GM18508 (cell line): ENCODE results near the gene ATP5PO.

Experiments
- ATAC-seq: cut with Tn5 transposase; IDR thresholded peaks from one replicate; pipeline ENCODE4 v1.9.1; 2021; ENCODE audit warnings: moderate number of reproducible peaks; ENCODE audit not compliant: insufficient read depth, unreplicated experiment

ATP5PO gene

DNA sequence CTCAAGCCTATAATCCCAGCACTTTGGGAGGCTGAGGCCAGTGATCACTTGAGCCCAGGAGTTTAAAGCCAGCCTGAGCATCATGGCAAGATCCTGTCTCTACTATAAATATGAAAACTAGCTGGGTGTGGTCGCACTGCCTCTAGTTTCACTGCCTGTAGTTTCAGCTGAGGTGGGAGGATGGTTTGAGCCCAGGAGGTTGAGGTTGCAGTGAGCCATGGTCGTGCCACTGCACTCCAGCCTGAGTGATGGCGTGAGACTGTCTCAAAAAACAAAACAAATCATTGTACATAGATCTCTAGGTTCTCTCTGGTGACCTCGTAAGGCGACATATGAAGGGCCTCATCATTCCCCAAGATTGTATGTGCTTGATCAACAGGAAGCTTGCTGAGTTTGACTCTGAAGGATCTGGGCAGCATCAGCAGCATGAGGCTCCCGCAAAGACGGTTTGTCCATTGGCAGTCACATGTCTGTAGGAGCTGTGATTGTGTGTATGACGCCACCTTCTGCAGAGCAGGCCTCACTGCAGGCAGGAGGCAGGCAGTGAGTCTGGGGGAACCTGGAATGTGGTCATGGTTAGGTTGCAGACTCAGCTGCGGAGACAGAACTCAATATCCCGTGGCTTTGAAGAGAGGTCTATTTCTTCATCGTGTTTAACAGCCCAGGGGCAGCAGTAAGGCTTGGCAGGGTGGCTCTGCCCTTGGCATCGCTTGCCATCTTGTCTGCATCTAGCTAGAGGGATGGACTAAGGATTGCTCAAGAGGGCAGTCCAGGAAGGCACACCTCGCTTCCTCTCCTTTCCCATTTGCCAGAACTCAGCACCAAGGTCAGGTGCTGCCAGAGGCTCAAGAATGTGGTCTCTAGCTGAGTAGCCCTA, 14.0 kb downstream of the ATP5PO start:
- ATAC-seq = no peak

- ATAC-seq = no peak
These were observed 16.4 kb downstream of the ATP5PO start for GRCh38 chr21:33899199-33899598.

GRCh38 chr21:33898586-33898985, 17.0 kb downstream of the ATP5PO start:
- ATAC-seq = no peak

DNA sequence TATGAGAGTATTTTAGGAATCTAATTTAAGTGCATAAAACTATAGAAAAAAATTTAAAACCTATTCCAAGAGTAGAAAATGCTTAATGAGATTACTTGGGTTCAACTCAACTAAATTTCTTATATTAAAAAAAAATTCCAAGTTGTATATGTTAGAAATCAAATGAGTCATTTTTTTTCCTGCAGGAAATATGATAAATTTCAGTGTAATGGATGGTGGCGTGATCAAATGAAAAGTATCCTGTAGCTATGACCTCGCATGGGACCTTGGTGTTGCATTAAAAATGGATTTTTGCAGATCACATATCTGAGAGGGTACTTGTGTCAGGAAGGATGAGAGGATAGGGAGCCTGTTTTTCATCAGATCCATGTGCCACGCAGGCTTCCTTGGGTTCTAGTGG, 17.9 kb downstream of the ATP5PO start:
- no peak for ATAC-seq

DNA sequence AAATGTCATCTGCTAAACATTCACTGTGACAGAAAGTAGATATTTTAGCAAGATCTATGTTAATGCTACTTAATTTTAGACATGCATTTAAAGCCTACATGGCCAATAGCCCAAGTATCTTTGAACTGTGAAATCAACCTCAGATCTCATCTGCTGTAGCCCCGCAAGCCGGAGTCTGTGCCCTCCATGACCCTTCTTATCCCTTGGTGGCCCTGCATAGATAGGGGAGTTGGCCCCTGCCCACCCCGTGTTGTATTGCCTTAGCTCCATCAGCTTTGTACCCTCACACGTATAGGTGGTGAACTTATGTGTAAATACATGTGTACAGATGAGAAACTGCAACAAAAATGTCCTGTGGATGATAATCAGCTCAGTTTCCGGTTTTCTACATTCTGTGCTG, 18.5 kb downstream of the ATP5PO start:
- no peak for ATAC-seq

DNA sequence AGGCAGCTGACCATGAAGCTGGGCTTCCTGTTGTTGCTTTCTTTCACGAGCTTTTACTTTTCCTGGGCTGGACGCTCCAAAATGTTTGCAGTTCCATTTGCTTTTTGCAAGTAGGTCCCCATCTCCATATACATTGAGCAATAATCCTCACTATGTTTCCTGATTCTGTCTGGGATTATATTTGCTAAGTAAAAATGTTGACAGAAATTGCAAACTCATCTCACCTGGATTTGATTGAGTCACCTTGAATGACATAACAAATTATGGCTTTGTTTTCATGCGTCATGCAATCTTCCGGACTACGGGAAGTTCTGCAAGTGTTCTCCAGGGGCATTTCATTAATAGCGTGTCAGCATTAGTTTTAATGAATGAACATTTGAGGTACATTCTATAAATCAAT, 18.9 kb downstream of the ATP5PO start:
- no peak for ATAC-seq

DNA sequence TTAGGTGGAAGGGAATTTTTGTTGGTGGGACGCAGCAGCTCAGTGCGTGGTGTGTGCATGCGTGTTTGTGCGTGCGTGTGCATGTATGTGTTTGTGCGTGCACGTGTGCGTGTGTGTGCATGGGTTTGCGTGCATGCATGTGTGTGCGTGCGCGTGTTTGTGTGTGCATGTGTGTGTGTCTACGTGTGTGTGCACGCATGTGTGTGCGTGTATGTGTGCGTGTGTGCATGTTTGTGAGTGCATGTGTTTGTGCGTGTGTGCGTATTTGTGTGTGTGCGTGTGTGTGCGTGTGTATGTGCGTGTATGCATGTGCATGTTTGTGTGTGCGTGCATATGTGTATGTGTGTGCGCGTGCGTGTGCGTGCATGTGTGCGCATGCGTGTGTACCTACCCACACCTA, 20.2 kb downstream of the ATP5PO start:
- no peak for ATAC-seq

DNA sequence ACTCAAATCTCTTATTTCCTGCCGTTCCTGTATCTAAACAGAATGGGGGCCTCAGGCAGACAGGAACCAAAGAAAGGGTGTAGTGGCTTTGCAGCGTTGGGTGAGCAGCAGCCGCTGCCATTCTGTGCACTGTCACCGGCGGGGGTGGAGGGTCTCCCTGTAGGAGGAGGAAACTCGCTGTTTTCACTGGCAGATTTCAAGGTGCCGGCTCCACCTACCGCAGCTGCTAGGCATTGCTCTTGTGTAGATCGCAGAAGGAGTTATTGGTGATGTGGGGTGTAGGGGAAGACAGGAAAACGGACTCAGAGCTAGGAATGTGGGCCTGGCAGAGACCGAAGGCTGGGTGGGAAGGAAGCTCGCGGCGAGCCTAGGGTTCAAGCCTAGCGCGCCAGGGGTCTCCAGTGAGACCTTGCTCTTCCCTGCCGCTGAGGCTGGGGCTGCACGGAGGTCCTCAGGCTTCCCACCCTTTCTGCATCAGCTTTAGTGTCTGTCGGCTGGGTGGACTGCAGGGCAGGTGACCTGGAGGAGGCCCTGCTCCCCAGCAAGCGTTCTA, 20.8 kb downstream of the ATP5PO start:
- no peak for ATAC-seq

GRCh38 chr21:33893917-33894316, 21.7 kb downstream of the ATP5PO start:
- no peak for ATAC-seq

DNA sequence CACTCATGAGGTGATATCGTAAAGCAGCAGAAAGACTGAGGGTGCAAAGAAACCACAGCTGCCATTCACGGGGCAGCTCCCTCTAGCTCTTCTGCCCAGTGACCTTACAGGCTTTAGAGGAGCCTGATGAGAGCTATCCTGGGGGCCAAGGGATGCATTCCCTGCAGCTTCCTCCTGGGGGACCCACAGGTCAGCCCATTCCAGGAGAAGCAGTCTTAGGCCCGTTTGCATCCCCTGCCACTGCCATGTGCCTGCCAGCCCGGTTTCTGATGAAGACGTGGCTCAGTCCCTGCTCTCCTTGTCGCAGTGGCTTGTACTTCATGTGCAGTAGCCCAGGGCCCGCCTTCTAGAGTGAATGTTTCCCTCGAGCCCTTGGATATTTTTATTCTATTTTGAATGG, 22.8 kb downstream of the ATP5PO start:
- no peak for ATAC-seq

DNA sequence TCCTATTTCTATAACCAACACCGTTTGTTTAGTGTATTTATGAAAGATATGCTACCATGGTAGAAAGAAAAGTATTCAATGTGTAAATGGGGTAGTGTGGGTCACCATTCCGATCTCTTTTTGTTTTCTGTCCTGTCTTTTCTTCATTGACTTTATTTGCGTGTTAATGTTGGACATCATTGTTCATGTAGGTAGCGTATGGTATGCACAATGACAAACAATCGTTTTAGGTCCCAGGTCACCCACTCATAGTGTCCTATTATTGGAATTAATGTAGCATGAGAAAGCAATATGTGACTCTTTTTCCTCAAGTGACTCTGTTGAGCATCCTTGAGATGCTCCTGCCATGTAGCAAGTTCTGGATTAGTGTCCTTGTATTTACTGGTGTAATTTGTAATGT, 25.4 kb downstream of the ATP5PO start:
- ATAC-seq = no peak

DNA sequence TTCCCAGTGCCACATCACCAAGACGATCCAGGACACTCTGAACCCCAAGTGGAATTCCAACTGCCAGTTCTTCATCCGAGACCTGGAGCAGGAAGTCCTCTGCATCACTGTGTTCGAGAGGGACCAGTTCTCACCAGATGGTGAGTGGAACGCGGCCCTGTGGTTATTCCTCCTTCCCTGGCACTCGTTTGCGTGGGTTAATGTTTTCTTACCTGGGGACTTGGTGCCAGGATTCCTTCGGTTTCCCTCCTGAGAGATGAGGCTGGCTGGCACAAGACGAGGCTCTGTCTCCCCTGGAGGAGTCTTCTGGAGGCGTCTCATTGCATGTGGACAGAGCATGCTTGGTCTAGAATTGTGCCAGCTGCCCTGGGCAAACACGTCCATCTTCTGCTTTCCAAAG, 29.3 kb downstream of the ATP5PO start:
- ATAC-seq = no peak

- no peak for ATAC-seq
These were observed 30.5 kb downstream of the ATP5PO start for GRCh38 chr21:33885172-33885514.

GRCh38 chr21:33884376-33885171, 31.0 kb downstream of the ATP5PO start:
- ATAC-seq = no peak

GRCh38 chr21:33883118-33883517, 32.5 kb downstream of the ATP5PO start:
- no peak for ATAC-seq

- no peak for ATAC-seq
These were observed 33.7 kb downstream of the ATP5PO start for GRCh38 chr21:33881689-33882440.

DNA sequence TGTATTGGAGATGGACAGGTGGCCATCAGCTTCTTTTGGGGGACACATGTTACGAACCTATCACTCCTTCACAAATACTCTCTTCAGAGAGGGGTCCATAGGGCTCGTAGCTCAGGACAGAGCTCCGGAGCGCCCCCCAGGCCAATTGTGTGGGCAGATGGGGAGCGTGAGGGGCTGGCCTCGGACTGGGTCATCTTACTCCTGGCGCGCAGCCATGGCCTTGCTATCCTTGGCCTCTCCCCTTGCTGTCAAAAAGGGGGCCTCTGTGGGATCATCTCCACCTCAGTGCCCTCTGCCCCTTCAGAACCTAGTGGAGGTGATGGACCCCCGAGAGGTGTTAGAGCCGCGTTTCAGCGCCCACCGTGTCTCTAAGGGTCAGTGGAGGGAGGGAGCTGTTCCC, 35.0 kb downstream of the ATP5PO start:
- ATAC-seq = no peak

DNA sequence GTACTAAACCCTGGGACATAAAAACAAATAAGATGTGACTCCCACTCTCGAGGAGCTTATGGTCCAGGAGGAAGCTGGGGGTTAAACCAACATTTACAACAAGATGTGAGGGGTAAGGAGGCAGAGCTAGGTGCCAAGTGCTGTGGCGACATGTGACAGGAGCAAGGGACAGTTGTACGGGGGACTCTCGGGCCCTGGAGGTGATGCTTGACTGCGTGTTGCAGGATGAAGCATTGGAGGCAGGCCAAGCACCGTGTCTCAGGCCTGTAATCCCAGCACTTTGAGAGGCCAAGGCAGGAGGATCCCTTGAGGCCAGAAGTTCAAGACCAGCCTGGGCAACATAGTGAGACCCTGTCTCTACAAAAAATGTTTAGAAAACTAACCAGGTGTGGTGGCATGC, 36.8 kb downstream of the ATP5PO start:
- ATAC-seq = no peak

DNA sequence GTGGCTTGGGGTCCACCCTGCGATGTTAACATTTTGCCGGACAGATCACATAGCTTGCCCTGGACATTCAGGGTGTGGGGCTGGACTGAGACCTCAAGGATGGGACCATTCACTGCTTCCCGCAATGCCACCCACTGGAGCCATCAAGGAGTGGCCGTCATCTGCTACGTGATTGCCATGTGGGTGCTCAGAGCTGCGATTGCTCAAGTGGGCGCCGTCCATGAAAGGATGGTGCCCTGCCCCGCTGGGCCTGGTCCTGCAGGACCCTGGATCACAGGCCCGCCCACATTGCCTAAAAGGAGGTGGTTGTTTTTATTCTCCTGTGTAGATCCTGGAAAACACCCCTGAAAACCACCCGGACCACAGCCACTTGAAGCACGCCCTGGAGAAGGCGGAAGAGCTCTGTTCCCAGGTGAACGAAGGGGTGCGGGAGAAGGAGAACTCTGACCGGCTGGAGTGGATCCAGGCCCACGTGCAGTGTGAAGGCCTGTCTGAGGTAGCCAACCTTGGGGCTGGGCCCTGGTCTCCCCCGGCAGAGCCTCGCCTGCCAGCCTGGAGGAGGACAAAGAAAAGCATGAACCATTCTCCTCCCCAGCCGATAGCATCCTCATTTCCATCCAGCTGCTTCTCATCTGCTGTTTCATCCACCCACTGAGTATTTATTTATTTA, 40.4 kb downstream of the ATP5PO start:
- no peak for ATAC-seq

- no peak for ATAC-seq
These were observed 41.4 kb downstream of the ATP5PO start for GRCh38 chr21:33874161-33874560.
